Thoracic aorta (tissue), 2 donors: ENCODE results near the gene HDAC4. TPM values are rescaled to one million over a fixed set of nuclear protein-coding genes. Genes with fewer than 3 reads are reported as not detected.

Experiments used
- ATAC-seq: fragments of 150-250 bp; one replicate; pipeline ENCODE4 v1.8.0; 2017; ENCODE audit warnings: low read depth; ENCODE audit not compliant: insufficient number of reproducible peaks, low FRiP score
- DNase-seq: peaks from one replicate; pipeline ENCODE4 v3.0.0-alpha.2; 2020; ENCODE audit warnings: low spot score
- H3K27ac ChIP-seq, 2 donors: fragments of 200-600 bp; sonication (generic); 1 replicate in 1 of 2; 2 replicates in 1 of 2; pipeline ENCODE4 v1.5.1; 2016; ENCODE audit warnings: mild to moderate bottlenecking in 2 of 2, moderate library complexity in 2 of 2
- H3K27me3 ChIP-seq: fragments of 200-600 bp; sonication (generic); replicated peaks from 2 replicates; pipeline ENCODE4 v1.6.0; 2016; ENCODE audit warnings: mild to moderate bottlenecking; ENCODE audit not compliant: insufficient read depth
- H3K36me3 ChIP-seq: fragments of 200-600 bp; sonication (generic); one replicate; pipeline ENCODE4 v1.5.1; 2016
- H3K4me1 ChIP-seq, 2 donors: fragments of 200-600 bp; sonication (generic); 1 replicate in 1 of 2; 2 replicates in 1 of 2; pipeline versions ENCODE4 v1.5.1 to v1.6.0; 2016; ENCODE audit warnings: low read depth in 2 of 2, mild to moderate bottlenecking in 1 of 2; ENCODE audit not compliant: control insufficient read depth in 1 of 2
- H3K4me3 ChIP-seq: fragments of 200-600 bp; sonication (generic); 2 replicates; pipeline ENCODE4 v1.5.1; 2016; ENCODE audit warnings: mild to moderate bottlenecking
- H3K9me3 ChIP-seq: fragments of 200-600 bp; sonication (generic); 2 replicates; pipeline ENCODE4 v1.5.1; 2016
- CTCF ChIP-seq: fragments of 200-600 bp; sonication (generic); IDR thresholded peaks from one replicate; pipeline ENCODE4 v1.5.1; 2019; ENCODE audit warnings: antibody characterized with exemption
- total RNA-seq, 2 donors: library from RNA; depleted of rRNA; stranded (reverse); fragments of >200 nt; gene quantifications; one replicate each; pipeline versions ENCODE4 v1.1.0 to v1.2.3, GENCODE V29; 2016

HDAC4 gene
- total RNA-seq, 2 donors from 2014 or later = 79.2 to 163 TPM

GRCh38 chr2:239089884-239090283, 310.9 kb downstream of the HDAC4 start:
- H3K27me3 ChIP-seq = no peaks in the 10 kb centered on the region
- DNase-seq (no peak), ATAC-seq (no peak)
- H3K4me3 ChIP-seq = no peak overlapping the region
- no peaks in the 10 kb centered on the region for H3K4me1 ChIP-seq
- H3K27ac ChIP-seq = no peak overlapping the region
- peaks cover 12% of the 10 kb centered on the region for H3K36me3 ChIP-seq
- no peak for TF ChIP-seq CTCF
- H3K9me3 ChIP-seq = no peaks in the 10 kb centered on the region

GRCh38 chr2:239087046-239087710, 313.6 kb downstream of the HDAC4 start:
- TF ChIP-seq CTCF = no peak
- peaks cover 17% of the 10 kb centered on the region for H3K36me3 ChIP-seq
- H3K9me3 ChIP-seq = no peaks in the 10 kb centered on the region
- DNase-seq (no peak), ATAC-seq (no peak)
- no peaks in the 10 kb centered on the region for H3K4me1 ChIP-seq
- no peak overlapping the region for H3K4me3 ChIP-seq
- no peaks in the 10 kb centered on the region for H3K27me3 ChIP-seq
- H3K27ac ChIP-seq = no peak overlapping the region

GRCh38 chr2:239086325-239087020, 314.3 kb downstream of the HDAC4 start:
- H3K9me3 ChIP-seq = no peaks in the 10 kb centered on the region
- no peak for ATAC-seq
- H3K27ac ChIP-seq = no peak overlapping the region
- peaks cover 22% of the 10 kb centered on the region for H3K36me3 ChIP-seq
- H3K4me1 ChIP-seq = no peaks in the 10 kb centered on the region
- no peak overlapping the region for H3K4me3 ChIP-seq
- TF ChIP-seq CTCF = no peak
- no peaks in the 10 kb centered on the region for H3K27me3 ChIP-seq
- DNase-seq = no peak

- Histone ChIP-seq H3K36me3 (peaks cover 26% of the 10 kb centered on the region), H3K9me3 (no peaks in the 10 kb centered on the region), H3K4me3 (no peak overlapping the region), H3K27me3 (no peaks in the 10 kb centered on the region), H3K4me1 (no peaks in the 10 kb centered on the region), H3K27ac (no peak overlapping the region)
- no peak for ATAC-seq
- DNase-seq = no peak
- TF ChIP-seq CTCF = no peak
Measured at GRCh38 chr2:239085201-239085992, 315.4 kb downstream of the HDAC4 start.

GRCh38 chr2:239084007-239084406, 316.8 kb downstream of the HDAC4 start:
- no peak overlapping the region for H3K27ac ChIP-seq
- no peak for TF ChIP-seq CTCF
- H3K4me3 ChIP-seq = no peak overlapping the region
- H3K27me3 ChIP-seq = no peaks in the 10 kb centered on the region
- DNase-seq (no peak), ATAC-seq (no peak)
- peaks cover 23% of the 10 kb centered on the region for H3K36me3 ChIP-seq
- no peaks in the 10 kb centered on the region for H3K9me3 ChIP-seq
- H3K4me1 ChIP-seq = no peaks in the 10 kb centered on the region
